Measurements from ENCODE around the gene GPR87. TPM values are rescaled to one million over a fixed set of nuclear protein-coding genes. Genes with fewer than 3 reads are reported as not detected.

The GPR87 gene
- total RNA-seq, 1 experiment from 2014 or later = 1.2 TPM

DNA sequence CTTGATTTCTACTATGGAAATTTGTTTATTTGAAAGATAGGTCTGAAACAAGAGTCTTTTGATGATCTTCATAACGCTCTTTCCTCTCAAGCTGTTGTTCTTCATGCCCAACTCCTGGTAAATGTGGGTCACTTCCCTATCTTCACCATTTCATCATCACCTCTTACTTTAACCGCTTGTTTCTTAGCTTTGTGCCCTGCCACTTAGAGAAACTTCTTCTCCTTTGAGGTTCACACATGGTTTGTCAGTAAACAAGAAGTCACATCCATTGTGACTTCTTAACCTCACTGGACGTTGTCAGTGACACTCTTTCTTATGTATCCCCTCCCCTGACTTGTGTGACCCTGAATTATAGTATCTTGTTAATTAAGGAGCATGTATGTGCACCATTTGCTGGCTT is 29.7 kb upstream of the GPR87 start:
- intact Hi-C loops (cut with micrococcal nuclease; ENCODE audit: unreplicated experiment) = no loop called here
- CTCF ChIA-PET = interaction anchor here (0.6 to 1.3 kb wide), 2 partner anchors 12 to 1056 kb away, joined by 3 read pairs; no protein-coding TSS in a partner anchor
- Mint-ChIP-seq H3K27me3 (ENCODE audit: unreplicated experiment) (no peaks in the 10 kb centered on the region), H3K4me3 (ENCODE audit: low read depth, unreplicated experiment) (no peak overlapping the region), H3K36me3 (ENCODE audit: insufficient read depth, unreplicated experiment) (no peaks in the 10 kb centered on the region), H3K27ac (ENCODE audit: unreplicated experiment) (no peak overlapping the region), H3K4me1 (ENCODE audit: low read depth, unreplicated experiment) (peaks cover 7% of the 10 kb centered on the region), H3K9me3 (ENCODE audit: low read depth, unreplicated experiment) (no peaks in the 10 kb centered on the region)
- TF ChIP-seq, protein P1, sequence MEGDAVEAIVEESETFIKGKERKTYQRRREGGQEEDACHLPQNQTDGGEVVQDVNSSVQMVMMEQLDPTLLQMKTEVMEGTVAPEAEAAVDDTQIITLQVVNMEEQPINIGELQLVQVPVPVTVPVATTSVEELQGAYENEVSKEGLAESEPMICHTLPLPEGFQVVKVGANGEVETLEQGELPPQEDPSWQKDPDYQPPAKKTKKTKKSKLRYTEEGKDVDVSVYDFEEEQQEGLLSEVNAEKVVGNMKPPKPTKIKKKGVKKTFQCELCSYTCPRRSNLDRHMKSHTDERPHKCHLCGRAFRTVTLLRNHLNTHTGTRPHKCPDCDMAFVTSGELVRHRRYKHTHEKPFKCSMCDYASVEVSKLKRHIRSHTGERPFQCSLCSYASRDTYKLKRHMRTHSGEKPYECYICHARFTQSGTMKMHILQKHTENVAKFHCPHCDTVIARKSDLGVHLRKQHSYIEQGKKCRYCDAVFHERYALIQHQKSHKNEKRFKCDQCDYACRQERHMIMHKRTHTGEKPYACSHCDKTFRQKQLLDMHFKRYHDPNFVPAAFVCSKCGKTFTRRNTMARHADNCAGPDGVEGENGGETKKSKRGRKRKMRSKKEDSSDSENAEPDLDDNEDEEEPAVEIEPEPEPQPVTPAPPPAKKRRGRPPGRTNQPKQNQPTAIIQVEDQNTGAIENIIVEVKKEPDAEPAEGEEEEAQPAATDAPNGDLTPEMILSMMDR (IDR thresholded peaks at IDR 0.05; ENCODE audit: unreplicated experiment) = no peak
- no peak for DNase-seq
- no TSS peak for BruUV-seq (replicated peaks)

DNA sequence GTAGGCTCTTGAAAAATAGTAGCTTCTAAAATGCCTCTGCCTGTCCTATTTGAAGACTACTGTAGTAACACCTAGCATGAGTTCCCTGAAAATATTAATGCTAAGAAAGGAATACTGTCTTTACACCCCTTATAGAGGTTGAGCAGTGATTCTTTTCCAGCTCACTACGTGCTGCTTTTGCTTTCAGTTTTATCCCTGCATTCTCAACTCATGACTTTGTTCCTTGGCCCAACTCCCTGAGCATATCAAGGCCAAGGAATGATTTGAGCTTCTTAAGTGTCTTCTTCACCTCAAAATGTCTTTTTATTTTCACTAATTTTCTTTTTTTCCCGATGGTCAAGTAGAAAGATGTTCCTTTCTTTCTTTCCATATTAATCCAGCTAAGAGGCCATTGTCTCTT is 29.2 kb upstream of the GPR87 start:
- Mint-ChIP-seq H3K9me3 (ENCODE audit: low read depth, unreplicated experiment) (no peaks in the 10 kb centered on the region), H3K27ac (ENCODE audit: unreplicated experiment) (no peak overlapping the region), H3K4me1 (ENCODE audit: low read depth, unreplicated experiment) (peaks cover 7% of the 10 kb centered on the region), H3K36me3 (ENCODE audit: insufficient read depth, unreplicated experiment) (no peaks in the 10 kb centered on the region), H3K4me3 (ENCODE audit: low read depth, unreplicated experiment) (no peak overlapping the region), H3K27me3 (ENCODE audit: unreplicated experiment) (no peaks in the 10 kb centered on the region)
- no TSS peak for BruUV-seq (replicated peaks)
- intact Hi-C loops (cut with micrococcal nuclease; ENCODE audit: unreplicated experiment) = no loop called here
- CTCF ChIA-PET = interaction anchor here (0.6 kb wide), 1 partner anchor 1055 kb away, joined by 3 read pairs; no protein-coding TSS in a partner anchor
- DNase-seq = no peak
- TF ChIP-seq, protein P1 (IDR thresholded peaks at IDR 0.05; ENCODE audit: unreplicated experiment) = no peak

DNA sequence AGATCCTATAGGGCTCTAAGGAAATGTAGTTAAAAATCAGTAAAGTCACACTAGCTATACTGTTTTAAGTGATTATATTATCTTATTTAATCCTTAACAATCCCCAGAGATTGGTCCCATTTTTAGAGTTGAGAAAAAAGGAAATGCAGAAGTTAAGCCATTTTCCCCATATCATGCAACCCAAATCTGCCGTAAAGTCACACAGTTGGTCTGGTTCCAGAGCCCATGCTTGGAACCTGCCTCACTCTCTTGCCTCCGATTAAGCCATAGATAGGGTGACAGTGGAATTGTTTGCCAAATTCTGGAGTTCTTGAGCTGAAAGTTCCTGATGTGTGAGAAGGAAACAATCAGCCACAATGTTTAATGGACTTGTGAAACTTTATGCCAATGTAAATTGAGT is 15.1 kb upstream of the GPR87 start:
- TF ChIP-seq, protein P1 (IDR thresholded peaks at IDR 0.05; ENCODE audit: unreplicated experiment) = no peak
- H3K4me1 Mint-ChIP-seq (ENCODE audit: low read depth, unreplicated experiment) = peaks cover 10% of the 10 kb centered on the region
- intact Hi-C loops (cut with micrococcal nuclease; ENCODE audit: unreplicated experiment) = no loop called here
- CTCF ChIA-PET = no interaction called here
- H3K4me3 Mint-ChIP-seq (ENCODE audit: low read depth, unreplicated experiment) = no peak overlapping the region
- no peaks in the 10 kb centered on the region for H3K27me3 Mint-ChIP-seq (ENCODE audit: unreplicated experiment)
- H3K9me3 Mint-ChIP-seq (ENCODE audit: low read depth, unreplicated experiment) = no peaks in the 10 kb centered on the region
- DNase-seq = no peak
- no peaks in the 10 kb centered on the region for H3K36me3 Mint-ChIP-seq (ENCODE audit: insufficient read depth, unreplicated experiment)
- BruUV-seq (replicated peaks) = no TSS peak
- H3K27ac Mint-ChIP-seq (ENCODE audit: unreplicated experiment) = no peak overlapping the region

DNA sequence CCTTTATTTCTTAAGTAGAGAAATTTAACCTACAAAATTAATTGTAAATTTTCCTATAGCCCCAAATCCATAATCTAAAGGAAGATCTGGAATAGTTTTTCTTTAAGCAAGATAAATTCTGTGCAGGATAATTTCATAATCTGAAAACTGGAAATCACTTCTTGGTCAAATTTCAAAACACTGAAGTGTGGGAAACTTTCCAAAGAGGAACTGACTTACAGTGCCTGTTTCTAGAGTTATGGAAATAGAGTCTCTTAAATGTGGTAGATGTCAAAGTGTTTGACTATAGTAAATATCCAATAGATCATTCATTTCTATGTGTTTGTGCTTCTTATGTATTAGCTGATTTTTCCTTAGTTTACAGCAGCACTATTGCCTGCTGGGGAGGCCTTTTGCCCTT is 14.3 kb upstream of the GPR87 start:
- peaks cover 10% of the 10 kb centered on the region for H3K4me1 Mint-ChIP-seq (ENCODE audit: low read depth, unreplicated experiment)
- H3K27ac Mint-ChIP-seq (ENCODE audit: unreplicated experiment) = no peak overlapping the region
- no peak for DNase-seq
- CTCF ChIA-PET = no interaction called here
- intact Hi-C loops (cut with micrococcal nuclease; ENCODE audit: unreplicated experiment) = no loop called here
- no peak overlapping the region for H3K4me3 Mint-ChIP-seq (ENCODE audit: low read depth, unreplicated experiment)
- H3K9me3 Mint-ChIP-seq (ENCODE audit: low read depth, unreplicated experiment) = no peaks in the 10 kb centered on the region
- H3K27me3 Mint-ChIP-seq (ENCODE audit: unreplicated experiment) = no peaks in the 10 kb centered on the region
- BruUV-seq (replicated peaks) = no TSS peak
- H3K36me3 Mint-ChIP-seq (ENCODE audit: insufficient read depth, unreplicated experiment) = no peaks in the 10 kb centered on the region
- TF ChIP-seq, protein P1 (IDR thresholded peaks at IDR 0.05; ENCODE audit: unreplicated experiment) = no peak
